Fibroblast of skin of scalp (primary cell): ENCODE data around the gene CACUL1.

ENCODE experiments used
- DNase-seq: peaks from one replicate; pipeline ENCODE4 v3.0.0-alpha.2; 2013

CACUL1 gene

DNA sequence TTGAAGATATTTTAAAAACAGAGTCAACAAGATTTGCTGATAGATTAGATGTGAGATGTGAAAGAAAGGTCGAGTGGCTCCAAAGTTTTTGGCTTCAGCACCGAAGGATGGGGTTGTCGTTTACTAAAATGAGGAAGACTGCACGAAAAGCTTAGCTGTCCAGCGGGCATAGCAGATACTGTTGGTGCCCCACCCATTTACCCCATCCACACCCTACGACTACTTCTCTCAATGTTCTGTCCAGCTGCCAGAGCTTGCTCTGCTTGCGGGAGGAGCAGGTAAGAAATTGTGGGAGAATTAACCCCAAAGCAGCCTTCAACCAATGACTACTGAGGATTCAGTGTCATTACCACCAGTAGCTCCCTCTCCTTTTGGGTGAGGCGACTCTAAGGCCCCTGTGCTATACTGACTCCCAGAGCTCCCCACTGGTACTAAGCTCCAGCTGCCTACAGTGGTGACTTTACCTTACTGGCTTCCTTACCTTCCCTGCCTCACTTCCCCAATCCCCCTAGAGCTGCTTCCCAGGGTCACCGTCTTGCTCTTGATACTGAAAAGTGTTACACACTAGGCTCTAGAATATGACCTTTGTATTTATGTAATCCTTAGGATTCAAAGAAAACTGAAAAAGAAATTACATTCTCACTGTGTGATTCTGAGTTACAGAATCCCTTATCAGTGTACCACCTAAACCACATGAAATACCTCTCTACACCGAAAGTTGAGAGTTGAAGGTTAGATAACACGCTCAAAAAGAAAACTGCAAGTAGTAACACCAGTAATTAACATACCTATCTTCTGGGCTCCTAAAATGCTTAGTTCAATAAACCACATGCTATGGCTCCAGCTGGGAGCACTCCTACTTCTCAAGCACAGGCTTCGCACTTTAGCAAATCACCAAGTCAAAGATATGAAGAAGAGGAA, 22.3 kb downstream of the CACUL1 start:
- DNase-seq, result no peak

DNA sequence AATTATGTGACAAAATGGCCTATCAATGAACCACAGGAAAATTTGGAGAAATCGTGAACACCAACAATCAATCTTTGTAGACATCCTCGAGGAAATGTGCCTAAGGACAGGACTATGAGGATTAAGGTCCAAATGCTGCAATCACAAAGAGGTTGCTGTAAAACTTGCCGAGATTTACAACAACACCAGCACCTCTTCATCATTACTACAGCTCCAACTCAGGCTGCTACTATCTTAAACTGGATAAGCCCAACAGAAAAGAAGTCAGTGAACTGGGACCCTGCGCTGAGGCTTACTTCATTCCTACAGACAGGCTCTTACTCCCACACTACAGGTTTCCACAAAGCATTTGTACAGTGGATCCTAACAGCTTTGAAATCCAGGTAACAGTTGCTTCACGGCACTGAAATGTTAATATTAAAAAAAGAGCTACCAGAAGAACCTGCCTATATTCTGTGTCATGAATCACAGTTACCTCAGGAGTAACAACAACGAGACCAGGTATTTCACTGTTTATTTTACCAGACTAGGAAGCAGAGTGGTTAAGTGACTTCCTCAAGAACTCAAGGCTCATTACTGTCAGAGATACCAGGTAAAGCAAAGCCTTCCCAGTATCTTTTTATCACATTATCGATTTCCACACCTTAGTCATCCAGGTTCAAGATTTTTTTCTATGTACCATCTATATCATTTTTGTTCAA, 23.9 kb downstream of the CACUL1 start:
- no peak for DNase-seq

DNA sequence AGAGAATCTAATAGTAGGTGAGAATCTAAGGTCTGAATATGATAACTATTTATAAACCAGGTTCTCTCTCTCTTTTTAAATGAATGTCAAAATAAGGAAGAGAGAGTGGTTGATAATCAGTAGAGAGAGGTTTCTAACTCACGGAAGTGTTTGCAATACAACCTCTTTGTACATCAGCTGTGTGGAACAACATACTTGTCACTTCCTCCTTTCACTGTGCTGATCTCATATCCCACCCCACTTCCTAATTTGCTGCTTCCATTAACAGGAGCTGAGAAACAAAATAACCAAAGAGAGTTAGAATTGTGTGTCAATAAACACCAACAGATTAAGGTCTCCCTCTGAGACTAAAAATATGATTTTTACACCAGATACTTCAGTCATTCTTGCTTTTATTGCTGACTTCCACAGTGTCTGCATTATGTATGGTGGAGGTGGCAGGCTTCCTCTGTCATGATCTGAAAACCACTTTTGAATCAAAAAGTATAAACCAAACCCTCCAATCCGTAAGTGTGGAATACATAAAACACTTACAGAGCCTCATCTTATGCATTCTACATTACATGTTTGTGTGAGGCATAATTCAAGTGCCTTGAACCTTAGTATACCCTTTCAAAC, 25.0 kb downstream of the CACUL1 start:
- DNase-seq, result no peak

DNA sequence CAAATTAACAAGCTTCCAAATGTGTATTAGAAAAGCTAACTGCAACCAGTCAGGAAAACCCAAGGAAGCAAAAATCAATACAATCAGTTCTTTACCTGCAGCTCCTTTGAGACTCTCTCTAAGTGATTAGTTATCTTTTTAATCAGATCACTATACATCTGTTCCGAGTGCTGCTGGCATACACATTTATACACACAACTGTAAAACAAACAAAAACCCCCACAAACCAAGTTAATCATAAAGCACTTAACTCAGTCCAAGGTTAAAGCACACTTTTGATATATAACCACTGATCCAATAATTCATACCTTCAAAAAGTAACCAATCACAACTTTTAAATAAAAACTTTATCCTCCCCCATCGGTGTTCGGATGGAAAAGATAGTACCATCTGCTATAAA, 25.6 kb downstream of the CACUL1 start:
- DNase-seq, result no peak

DNA sequence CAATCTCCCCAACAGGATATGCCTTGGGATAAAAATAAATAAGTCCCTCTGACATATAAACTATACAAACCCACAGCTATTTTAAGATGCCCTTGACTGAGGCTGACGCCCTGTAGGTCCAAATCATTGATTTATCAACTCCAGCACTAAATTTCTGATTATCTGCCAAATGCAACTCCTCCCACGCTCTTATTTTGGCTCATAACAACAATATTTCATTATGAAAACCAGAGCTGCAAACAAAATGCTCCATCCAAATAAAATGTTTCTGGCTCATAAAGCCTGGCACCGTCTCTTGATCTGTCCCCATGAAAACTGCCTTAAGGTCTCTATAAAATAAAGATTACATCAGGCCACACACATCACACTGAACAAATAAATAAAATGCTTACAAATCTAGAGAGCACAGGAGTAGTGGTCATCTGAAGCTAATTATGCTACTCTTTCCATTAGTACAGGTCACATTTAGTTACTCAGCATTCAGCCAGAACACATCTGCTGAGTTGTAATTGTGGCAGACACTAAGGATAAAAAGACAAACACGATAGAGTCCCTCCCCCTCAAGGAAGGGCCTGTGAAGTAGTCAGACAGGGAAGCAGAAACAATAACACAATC, 28.8 kb downstream of the CACUL1 start:
- no peak for DNase-seq

DNA sequence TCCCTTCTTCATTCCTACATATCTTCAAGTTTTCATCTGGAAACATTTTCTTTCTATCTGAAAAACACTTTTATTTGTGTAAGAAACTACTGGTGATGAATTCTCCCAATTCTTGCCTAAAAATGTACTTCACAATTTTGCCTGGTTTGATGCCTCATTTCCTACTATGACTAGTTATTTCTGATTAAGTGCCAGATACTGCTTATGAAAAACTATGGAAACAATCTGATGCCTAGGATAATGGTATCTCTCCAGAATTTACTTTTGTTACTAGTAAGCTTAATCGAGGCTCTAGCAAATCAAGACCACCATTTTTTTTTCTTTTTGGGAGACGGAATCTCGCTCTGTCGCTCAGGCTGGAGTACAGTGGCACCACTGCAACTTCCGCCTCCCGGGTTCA, 31.3 kb downstream of the CACUL1 start:
- DNase-seq, result peak; percentile 47

DNA sequence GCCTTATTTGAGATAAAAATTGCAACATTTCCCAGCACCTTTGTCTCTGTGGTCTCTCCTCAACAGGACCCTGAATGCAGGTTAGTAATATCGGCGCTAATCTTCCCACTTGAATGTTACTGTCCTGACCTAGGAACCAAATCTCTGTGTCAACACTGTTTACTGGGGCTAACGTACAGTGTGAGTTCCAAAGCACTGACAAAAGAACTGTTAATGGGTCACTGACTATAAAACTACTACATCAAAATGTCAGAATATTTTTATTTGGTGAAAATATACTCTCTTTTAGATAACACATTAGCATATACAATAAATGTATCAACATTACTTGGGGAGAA, 33.3 kb downstream of the CACUL1 start:
- no peak for DNase-seq

DNA sequence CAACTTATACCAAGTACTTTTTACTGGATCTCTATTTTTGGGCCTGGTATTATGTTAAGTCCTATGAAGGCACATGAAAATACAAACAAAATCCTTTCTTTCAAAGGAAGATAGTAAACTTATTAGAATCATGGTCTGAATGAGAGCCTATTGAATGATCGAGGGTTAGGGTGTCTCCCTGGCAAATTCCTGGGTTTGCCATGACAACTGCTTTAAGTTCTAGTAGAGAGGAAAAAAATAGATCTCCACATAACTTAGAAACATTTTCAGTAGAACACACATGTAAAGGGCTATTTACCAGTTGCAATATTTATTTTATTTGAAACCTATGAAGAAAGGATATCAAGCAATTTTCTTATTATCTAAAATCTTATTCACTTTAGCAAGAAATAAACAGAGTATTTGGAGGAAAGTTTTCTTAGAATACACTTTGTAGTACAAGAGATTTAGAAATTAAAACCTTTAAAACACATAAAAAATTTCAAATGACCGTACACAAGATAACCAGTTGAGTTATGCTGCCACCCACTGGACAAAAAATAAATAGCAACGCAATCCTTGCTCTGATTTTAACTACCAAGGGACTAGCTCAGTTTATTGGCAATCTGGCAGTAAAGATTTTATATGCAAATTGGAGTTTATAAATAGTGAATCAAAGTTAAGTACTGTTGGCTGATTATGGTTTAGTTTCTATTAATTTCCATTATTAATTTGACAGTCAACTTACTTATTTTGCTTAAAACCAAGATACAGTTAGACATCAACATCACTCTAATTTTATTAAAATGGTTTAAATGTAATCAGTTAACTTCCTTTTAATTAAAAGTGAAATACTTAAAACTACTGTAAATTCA, 33.9 kb downstream of the CACUL1 start:
- DNase-seq, result peak; percentile 57

DNA sequence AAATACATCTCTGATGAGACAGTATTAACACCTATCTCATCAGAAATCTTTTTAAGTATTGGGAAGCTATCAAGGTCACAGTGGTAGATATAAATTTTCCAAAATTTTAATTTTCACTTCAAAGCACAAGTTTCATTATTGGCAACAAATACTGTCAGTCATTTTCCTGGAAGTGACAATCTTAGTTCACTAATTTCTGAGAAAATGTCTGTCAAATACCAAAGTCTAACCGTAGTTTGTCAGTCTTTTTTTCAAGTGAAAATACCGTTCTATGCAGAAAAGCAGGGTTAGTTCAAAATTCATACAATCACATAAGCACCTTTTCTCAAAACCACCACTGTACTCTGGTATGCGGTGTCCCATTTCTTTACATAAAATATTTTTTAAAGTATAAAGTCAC, 40.4 kb downstream of the CACUL1 start:
- DNase-seq, result no peak

DNA sequence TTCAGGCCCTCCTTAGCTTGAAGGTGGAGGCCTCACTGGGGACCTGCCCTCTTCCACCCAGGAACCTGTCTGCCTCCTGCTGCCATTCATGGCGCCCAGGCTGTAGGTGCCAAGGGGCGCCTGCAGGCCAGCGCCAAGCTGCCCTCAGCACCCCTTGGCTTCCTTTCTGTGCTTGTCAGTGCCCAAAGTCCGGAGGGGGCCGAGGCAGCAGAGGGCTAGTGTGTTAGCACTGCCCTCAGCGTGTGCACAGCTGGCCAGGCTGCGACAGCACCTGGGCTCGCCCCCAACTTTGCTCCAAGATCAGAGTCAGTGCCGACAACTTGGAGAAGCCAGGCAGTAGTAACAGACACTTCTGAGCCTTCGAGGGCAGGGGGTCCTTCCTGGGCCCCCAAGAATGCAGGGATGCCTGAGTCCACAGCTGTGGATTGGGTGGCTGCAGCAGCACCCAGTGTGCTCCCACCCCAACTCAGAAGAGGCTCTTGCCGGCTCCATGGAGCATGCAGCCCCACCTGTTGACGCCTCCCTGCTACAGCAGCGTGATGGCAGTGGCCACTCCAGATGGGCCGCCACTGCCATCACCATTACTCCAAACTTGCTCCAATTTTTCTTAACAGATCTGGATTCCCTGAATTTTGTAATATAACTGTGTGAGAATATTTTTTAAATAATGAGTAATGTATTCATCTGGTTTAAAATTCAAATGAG, 41.7 kb downstream of the CACUL1 start:
- DNase-seq, result no peak

DNA sequence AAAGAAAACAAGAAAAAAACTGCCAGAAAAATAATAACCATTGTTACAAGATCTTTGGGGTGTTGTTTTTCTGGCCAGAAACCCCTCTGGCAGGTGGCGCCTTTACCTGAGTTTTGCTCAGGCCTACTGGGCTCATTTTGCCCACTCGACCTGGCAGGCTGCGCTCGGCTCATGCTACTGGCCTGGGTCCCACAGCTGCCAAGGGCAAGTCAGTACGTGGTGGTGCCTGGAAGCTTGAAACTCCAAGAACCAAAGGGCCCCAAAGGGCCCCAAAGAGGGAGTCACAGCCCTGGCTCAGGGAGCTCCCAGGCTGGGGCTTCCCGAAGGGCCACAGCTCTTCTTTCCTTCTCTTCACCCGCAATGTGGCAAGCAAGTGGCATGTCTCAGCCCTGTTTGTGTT, 42.7 kb downstream of the CACUL1 start:
- no peak for DNase-seq

DNA sequence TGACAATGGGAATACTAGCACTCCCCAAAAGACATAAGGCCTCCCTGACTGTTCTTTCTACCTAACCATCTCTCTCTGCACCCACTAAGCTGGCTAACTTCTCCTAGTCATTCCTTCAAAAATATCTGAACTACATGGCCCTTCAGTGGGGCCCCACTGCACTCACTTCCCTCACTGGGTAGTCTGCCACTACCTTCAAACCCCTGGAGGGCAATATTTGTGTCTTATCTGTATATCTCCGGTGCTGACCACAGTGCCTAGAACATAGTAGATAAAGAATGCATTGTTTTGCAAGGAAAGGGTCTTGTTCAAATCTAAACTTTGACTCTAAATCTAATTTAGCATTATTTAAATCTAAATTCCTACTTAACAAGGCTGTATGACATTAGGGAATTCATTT, 44.3 kb downstream of the CACUL1 start:
- no peak for DNase-seq

DNA sequence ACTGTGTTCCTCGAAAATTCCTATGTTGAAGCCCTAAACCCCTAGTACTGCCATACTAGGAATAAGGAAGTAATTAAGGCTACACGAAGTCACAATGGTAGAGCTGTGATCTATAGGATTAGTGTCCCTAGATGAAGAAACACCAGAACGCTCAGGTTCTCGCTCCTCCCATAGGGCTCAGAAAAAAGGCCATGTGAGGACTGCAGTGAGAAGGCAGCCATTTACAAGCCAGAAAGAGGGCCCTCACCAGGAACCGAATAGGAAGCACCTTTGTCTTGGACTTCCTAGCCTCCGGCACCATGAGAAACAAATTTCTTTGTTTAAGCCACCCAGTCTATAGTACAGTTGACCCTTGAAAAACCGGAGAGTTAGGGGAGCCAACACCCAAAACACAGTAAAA, 46.2 kb downstream of the CACUL1 start:
- DNase-seq, result no peak

DNA sequence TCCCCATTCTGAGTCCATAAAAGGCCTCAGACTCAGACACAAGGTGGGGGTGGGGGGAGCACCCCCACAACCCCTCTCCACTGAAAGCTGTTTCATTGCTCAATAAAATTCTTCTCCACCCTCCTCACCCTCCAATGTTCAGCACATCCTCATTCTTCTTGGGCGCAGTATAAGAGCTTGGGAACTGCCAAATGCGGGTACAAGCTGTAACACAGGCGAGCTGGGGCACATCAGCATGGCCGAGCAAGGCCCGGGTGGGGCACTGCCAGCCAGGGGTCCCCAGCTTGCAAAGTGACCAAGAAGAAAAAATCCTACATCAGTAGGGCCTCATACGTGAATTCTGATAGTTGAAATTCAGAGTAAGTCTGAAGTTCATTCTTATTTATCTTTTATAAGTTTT, 50.1 kb downstream of the CACUL1 start:
- DNase-seq, result no peak

DNA sequence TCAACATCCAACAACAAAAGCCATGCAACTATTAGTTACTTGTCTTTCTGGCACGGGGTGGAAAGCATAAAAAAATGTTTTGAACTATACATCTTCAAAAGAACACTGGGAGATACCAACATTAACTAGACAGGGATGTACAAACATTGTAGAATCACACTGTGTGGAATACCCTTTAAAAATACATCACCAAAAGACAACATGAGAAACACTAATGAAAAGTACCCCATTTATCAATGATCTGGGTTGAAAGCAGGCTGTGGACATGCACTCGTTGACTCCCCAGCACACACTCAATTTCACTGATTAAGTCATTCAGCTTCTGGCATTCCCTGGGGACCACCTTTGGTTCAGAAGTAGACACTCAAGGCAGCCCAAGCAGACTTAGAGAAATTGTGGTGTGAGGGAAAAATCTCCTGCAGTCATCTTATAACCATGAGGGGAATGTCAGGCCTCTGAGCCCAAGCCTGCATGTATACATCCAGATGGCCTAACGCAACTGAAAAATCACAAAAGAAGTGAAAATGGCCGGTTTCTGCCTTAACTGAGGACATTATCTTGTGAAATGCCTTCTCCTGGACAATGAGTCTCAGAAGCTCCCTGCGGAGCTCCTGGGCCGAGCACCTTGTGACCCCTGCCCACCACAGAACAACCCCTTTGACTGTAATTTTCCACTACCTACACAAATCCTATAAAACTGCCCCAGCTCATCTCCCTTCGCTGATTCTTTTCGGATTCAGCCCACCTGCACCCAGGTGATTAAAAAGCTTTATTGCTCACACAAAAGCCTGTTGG, 53.0 kb downstream of the CACUL1 start:
- peak; percentile 89 for DNase-seq

DNA sequence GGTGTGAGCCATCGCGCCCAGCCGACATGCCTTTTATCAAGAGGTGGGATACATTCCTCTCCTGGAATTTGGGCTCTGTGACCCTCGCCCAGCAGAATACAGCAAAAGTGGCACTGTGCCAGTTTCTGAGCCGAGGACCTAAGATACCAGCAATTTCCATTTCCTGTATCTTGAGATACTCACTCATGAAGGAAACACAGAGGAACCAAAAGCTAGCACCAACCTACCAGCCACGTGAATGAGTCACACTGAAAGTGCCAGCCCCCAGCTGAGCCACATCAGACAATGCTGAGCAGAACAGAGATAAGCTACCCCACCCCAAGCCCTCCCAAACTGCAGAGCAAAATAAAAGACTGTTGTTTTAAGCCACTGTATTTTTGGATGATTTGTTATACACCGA, 56.3 kb downstream of the CACUL1 start:
- peak; percentile 56 for DNase-seq

DNA sequence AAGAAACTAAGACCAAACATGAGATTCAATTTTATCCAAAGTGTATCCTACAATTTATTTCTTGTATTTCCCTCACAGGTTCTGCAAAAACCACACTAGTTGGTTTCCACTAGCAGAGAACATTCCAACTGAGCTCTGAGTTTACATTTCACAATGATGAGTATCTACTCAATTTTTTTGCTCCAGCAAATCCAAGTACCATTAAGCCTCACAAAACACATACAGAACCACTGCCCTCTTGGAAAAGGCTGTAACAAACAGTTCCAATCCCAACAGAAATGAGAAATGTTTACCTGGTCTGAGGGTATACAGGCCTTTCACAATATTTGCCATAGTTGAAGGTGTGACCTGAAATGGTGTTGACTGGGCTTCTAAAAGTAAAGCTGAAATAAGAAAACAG, 59.9 kb downstream of the CACUL1 start:
- DNase-seq, result peak; percentile 54

DNA sequence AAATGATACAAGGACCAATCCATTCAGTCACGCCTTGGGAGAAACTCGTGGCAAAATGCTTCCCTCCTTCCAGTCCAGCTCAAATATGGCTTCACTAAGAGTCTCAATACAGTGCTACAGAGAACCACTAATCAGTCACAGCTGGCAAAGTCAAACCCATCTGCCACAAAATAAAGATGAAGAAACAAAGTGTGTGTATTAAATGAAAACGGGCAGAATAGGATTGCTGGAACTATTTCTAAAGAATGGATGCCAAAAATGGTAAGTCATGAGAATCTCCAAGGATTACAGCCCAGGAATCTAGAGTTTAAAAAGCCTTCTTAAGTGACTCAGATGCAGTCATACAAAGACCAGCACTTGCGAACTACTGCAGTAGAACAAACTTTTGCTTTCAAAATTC, 61.9 kb downstream of the CACUL1 start:
- peak; percentile 95 for DNase-seq

DNA sequence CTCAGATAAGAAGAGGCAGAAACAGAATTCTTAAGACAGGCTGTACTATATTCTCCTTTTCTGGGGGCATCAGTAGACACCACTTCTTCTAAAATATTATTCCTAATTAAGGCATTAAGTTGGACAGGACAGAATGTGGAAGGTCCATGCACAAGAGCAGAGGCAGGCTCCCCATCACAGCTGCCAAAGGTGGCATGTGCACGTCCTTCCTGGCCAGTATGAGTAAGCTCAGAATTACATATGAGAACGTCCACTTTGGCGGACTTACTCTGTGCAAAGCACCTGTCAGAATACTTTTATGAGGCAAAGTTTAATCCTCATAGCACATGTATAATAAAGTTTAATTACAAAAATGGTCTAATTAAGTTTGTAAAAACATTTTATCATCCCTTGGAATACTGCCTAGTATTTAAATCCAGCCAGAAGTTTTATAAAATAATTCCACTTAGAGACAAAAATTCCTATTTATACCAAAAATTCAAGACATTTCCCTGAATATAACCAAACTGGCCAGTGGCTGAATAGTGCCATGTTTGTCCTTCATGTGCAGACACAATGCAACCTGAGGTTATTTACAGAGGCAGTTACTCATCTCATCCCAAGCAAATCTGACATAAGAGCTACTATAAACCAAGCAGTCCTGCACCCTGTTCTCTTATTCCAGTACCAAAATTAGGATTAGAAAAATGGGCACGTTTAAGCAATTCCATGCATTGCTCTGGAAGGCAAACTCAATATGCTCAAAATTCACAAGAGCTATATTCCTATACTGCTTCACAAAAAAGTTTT, 65.5 kb downstream of the CACUL1 start:
- DNase-seq, result no peak

DNA sequence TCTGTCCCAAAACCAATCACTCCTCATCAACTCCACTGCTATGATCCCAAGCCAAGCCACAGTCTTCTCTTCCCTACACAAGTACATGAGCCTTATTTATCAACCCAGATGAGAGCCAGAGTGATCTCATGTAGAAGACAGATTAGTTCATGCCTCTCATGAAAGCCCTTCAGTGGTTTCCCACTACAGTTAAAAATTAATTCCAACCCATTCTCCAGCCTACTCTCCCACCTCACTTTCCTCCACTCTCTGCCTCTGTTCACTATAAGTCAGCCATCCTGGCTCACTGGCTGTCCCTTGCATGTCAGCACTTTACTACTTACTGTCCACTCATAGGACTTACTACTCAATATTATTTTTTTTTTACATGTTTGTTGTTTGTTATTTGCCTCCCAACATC, 67.3 kb downstream of the CACUL1 start:
- DNase-seq, result no peak
